Ramos (cell line): ENCODE results near the gene UBXN6.

ENCODE experiments used
- in situ Hi-C: fragments of 300-500 bp; cut with MboI; formaldehyde crosslinking; loops from one replicate; pipeline ENCODE4 v1.14.3; 2022; ENCODE audit warnings: low sequenced_read_pairs; ENCODE audit not compliant: unreplicated experiment

Gene UBXN6

DNA sequence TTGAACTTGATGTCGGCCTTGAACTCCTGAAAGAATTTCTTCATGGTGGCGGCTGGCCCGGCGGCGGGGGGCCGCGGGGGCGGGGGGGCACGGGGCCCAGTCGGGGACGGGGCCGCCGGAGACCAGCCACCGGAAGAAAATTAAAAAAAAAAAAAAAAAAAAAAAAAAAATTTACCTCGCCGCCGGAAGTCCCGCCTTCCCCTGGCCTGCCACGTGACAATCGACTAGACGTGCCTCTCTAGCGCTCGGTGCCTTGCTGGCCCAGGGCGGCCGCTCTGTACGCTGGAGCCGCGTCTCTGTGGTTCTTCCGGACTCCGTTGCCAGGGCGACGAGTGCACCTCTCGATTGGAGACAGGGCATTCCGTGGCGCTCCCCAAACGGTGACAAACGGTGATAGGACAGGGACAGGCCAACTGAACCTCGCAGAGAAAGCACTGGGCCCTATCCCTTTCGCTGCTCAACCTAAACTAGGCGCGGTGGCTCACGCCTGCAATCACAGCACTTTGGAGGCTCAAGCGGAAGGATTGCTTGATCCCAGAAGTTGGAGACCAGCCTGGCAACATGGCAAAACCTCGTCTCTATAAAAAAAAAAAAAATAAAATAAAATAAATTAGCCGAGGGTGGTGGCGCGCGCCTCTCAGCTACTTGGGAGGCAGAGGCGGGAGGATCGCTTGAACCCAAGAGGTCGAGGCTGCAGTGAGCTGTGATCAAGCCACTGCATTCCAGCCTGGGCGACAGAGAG lies at the start of gene UBXN6:
Gene UBXN6, minus strand, starts transcription at position 141 of the 742 bp plus-strand sequence. Its CDS starts 97 bp downstream, at position 44.
- in situ Hi-C loops = no loop called here

DNA sequence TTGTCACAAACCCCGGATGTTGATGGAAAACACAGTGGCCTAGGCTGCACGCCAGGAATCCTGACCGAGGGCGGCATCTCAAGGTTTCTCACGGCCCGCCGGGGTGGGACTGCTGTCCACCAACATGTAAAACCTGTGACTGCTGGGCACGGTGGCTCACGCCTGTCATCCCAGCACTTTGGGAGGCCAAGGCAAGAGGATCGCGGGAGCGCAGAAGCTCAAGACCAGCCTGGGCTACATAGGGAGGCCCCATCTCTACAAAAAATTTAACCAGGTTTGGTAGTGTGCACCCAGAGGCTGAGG lies 49.5 kb upstream of the UBXN6 start:
- in situ Hi-C loops = no loop called here

- in situ Hi-C loops = no loop called here
These were observed 49.0 kb upstream of the UBXN6 start for GRCh38 chr19:4506449-4507149.

GRCh38 chr19:4505570-4506448 lies 48.2 kb upstream of the UBXN6 start:
- in situ Hi-C loops = no loop called here

- in situ Hi-C loops = no loop called here
These were observed 47.4 kb upstream of the UBXN6 start for GRCh38 chr19:4504891-4505569.

- in situ Hi-C loops = no loop called here
These were observed 46.7 kb upstream of the UBXN6 start for GRCh38 chr19:4504297-4504701.

GRCh38 chr19:4503825-4504170 lies 46.2 kb upstream of the UBXN6 start:
- in situ Hi-C loops = no loop called here

DNA sequence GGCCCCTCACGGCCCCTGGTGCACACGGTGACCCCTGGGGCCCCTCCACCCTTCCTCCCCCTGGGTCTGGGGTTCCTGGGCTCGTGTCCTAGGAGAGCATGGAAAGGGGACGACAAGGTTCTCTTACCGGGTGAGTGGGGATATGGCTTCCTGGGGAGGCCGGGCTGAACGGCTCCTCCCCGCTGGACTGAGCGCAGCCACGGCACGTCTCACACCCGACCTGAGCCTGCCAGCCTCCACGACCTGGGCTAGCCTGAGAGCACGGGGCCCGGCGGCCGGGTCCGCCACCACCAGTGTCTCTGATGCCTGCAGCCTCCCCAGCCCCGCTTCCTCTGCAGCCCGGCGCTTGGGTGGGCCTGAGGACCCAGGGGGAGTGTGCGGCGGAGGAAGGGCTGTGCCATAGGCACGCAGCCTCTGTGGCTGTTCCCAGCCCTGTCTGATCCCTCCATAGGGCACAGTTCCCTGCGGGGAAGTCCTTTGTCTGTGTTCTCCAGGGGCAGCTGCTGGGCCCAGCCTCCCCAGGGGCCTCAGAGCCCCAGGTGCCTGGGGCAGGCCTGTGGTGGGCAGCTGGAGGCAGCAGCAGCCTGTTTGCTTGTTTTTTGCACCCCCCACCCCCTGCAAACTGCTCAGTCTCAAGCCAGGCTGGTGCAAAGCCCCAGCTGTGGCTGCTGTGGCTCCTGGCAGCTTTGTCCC lies 45.7 kb upstream of the UBXN6 start:
- in situ Hi-C loops = no loop called here

DNA sequence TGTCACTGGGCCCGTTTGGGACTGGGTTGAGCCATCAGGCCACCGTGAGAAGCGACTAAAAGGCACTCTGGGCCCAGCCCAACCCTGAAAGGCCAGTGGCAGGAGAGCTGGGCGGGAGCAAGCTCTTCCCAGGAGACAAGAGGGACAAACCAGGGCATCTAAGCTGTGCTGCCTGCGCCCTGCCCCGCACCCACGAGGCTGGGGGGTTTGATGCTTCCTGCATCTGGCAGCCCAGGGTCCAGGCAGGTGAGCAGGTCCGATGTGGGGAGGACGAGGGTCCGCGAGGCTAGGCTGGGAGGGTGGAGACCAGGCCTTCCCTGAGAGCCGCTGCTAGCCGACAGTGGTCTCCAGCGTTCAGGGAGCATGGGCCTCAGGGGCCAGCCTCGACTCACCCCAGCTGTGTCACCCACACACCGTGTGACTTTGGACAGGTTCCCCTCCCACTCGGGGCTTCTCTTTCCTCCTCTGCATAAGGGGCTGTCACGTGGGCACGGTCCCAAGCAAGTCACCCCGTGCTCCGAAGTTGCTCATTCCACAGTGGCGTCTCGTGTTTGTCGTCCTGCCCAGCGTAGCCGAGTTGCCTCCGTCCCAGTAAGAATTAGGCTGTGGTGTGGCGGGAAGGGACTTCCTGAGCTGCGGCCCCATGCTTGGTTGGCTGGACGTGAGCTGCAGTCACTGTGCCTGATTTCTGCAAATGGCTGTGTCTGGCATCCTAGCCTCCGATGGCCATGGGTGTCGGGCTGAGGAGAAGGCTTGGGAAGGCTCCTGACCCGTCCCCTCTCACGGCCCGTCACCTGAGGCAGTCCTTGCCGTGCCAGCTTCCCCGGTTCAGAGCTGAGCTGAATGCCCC lies 44.9 kb upstream of the UBXN6 start:
- in situ Hi-C loops = no loop called here

GRCh38 chr19:4501691-4502090 lies 44.1 kb upstream of the UBXN6 start:
- in situ Hi-C loops = no loop called here

- in situ Hi-C loops = no loop called here
These were observed 43.4 kb upstream of the UBXN6 start for GRCh38 chr19:4500841-4501591.

- in situ Hi-C loops = no loop called here
These were observed 42.3 kb upstream of the UBXN6 start for GRCh38 chr19:4499855-4500254.

DNA sequence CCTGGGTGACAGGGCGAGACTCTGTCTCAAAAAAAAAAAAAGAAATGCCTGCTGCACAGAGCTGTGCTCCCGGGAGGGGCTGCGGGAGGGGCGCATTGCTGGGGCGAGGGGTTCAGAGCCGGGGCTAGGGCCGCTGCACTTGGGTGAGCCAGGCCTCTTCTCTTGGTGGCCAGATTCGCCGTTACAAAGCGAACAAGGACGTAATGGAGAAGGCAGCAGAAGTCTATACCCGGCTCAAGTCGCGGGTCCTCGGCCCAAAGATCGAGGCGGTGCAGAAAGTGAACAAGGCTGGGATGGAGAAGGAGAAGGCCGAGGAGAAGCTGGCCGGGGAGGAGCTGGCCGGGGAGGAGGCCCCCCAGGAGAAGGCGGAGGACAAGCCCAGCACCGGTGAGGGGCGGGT lies 41.7 kb upstream of the UBXN6 start:
- in situ Hi-C loops = no loop called here

DNA sequence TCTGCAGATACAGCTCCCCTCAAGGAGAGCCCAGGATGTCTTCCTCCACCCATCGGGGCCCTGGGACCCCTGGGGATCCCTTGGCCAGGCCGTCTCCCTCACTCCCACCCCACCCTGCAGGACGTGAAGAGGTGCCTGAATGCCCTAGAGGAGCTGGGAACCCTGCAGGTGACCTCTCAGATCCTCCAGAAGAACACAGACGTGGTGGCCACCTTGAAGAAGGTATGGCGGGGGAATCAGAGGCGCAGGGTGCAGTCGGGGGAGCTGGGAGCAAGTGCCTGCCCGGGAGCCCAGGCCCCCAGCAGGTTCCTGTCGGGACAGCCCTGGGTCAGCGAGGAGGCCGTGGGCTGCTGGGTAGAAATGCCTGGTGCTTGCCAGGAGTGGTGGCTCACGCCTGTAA lies 41.1 kb upstream of the UBXN6 start:
- in situ Hi-C loops = no loop called here

GRCh38 chr19:4497770-4498389 lies 40.3 kb upstream of the UBXN6 start:
- in situ Hi-C loops = no loop called here

DNA sequence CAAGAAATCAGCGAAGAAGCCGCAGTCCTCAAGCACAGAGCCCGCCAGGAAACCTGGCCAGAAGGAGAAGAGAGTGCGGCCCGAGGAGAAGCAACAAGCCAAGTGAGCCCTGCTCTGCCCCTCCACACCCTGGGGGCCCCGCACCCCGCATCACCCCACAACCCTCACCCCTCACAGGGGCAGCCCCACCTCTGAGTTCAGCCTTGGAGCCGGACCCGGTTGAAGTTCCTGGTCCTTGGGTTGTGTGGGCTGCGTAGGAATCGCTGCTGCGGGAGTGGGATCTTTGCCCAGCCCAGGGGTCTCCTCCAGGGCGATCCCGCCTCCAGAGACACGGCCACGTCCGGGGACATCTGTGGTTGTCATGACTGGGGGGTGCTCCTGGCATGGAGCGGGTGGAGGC lies 38.7 kb upstream of the UBXN6 start:
- in situ Hi-C loops = no loop called here

DNA sequence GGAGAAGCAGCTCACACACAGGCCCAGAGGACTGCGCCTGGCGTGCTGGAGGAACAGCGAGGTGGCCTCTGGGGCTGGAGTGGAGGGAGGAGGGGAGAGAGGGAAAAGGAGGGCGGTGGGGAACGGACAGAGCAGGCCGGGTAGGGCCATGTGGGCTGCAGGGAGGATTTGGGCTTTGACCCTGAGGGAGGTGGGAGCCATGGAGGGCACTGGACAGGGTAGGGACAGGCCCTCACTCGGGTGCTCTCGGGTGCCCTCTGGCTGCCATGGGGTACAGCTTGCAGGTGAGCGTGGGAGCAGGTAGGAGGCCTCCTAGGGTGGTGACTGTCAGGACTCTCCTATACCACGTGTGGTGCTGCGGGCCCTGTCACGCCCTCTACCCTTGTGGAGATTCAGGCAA lies 37.9 kb upstream of the UBXN6 start:
- in situ Hi-C loops = no loop called here

- in situ Hi-C loops = no loop called here
These were observed 37.1 kb upstream of the UBXN6 start for GRCh38 chr19:4494691-4495064.
